Measurements from ENCODE around the gene LMCD1.

DNA sequence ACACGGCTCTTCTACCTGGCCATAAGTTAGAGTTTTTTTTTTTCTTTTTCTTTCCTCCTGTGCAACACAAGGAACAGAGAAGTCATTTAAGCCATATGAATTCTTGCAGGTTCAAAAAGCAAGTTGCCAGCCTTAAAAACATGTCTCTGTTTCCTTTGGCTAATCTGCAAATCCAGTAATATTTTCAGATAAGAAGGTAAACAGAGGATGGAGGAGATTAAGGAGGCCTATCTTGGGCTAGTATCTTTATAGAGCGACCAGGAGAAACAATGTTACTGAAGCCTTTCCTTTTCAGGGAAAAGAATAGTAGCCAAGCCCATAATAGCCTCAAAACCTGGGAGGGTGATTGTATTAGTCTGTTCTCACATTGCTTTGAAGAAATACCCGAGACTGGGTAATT is 20.9 kb upstream of the LMCD1 start:
- TF ChIP-seq, protein P1, sequence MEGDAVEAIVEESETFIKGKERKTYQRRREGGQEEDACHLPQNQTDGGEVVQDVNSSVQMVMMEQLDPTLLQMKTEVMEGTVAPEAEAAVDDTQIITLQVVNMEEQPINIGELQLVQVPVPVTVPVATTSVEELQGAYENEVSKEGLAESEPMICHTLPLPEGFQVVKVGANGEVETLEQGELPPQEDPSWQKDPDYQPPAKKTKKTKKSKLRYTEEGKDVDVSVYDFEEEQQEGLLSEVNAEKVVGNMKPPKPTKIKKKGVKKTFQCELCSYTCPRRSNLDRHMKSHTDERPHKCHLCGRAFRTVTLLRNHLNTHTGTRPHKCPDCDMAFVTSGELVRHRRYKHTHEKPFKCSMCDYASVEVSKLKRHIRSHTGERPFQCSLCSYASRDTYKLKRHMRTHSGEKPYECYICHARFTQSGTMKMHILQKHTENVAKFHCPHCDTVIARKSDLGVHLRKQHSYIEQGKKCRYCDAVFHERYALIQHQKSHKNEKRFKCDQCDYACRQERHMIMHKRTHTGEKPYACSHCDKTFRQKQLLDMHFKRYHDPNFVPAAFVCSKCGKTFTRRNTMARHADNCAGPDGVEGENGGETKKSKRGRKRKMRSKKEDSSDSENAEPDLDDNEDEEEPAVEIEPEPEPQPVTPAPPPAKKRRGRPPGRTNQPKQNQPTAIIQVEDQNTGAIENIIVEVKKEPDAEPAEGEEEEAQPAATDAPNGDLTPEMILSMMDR (IDR thresholded peaks at IDR 0.05), result no peak
- TF ChIP-seq POLR2A (IDR thresholded peaks at IDR 0.05), result no peak
